ENCODE measurements around the gene TMEM63B. TPM values are rescaled to one million over a fixed set of nuclear protein-coding genes. Genes with fewer than 3 reads are reported as not detected.
"Not testable (repeated sequence)": the region's sequence is repeated elsewhere in the genome, so short reads cannot be mapped to it uniquely, and the experiment has no call there.

TMEM63B gene
- total RNA-seq, 1 experiment from 2014 or later: 22.6 TPM

DNA sequence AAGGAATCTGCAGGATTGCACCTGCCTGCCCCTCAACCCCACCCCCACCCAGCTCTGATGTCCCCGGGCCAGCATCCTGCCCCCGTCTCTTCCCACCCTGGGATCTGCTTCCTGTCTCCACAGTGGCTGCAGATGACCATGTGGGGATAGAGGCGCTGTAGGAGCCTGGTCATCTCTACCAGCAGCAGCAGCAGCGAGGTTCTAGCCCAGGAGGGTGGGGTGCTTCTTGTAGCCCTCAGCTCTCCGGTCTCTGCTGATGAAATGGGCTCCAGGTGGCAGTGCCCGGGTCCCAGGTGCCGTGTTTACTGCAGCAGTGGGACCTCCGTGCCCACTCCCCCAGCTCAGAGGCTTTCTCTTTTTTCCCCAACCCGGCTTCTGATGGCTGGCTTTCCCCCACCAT, 56.4 kb downstream of the TMEM63B start:
- intact Hi-C loops (cut with micrococcal nuclease): no loop called here
- Mint-ChIP-seq H3K27me3 (ENCODE audit: insufficient read depth, unreplicated experiment) (peaks cover 17% of the 10 kb centered on the region), H3K9me3 (ENCODE audit: unreplicated experiment) (no peaks in the 10 kb centered on the region), H3K27ac (ENCODE audit: low read depth, unreplicated experiment) (no peak overlapping the region), H3K4me1 (ENCODE audit: insufficient read depth, unreplicated experiment) (peaks cover 9% of the 10 kb centered on the region), H3K36me3 (ENCODE audit: insufficient read depth, unreplicated experiment) (no peaks in the 10 kb centered on the region), H3K4me3 (ENCODE audit: unreplicated experiment) (no peak overlapping the region)
- BruUV-seq (replicated peaks): no TSS peak
- DNase-seq (ENCODE audit: unreplicated experiment): no peak
- ChIA-PET CTCF (interaction anchor here (1.8 kb wide), 1 partner anchor 11 kb away, joined by 7 read pairs; no protein-coding TSS in a partner anchor), POLR2A (interaction anchor here (0.8 kb wide), 1 partner anchor 58 kb away, joined by 3 read pairs; no protein-coding TSS in a partner anchor)
- TF ChIP-seq, protein P1, sequence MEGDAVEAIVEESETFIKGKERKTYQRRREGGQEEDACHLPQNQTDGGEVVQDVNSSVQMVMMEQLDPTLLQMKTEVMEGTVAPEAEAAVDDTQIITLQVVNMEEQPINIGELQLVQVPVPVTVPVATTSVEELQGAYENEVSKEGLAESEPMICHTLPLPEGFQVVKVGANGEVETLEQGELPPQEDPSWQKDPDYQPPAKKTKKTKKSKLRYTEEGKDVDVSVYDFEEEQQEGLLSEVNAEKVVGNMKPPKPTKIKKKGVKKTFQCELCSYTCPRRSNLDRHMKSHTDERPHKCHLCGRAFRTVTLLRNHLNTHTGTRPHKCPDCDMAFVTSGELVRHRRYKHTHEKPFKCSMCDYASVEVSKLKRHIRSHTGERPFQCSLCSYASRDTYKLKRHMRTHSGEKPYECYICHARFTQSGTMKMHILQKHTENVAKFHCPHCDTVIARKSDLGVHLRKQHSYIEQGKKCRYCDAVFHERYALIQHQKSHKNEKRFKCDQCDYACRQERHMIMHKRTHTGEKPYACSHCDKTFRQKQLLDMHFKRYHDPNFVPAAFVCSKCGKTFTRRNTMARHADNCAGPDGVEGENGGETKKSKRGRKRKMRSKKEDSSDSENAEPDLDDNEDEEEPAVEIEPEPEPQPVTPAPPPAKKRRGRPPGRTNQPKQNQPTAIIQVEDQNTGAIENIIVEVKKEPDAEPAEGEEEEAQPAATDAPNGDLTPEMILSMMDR (IDR thresholded peaks at IDR 0.05; ENCODE audit: unreplicated experiment): no peak

DNA sequence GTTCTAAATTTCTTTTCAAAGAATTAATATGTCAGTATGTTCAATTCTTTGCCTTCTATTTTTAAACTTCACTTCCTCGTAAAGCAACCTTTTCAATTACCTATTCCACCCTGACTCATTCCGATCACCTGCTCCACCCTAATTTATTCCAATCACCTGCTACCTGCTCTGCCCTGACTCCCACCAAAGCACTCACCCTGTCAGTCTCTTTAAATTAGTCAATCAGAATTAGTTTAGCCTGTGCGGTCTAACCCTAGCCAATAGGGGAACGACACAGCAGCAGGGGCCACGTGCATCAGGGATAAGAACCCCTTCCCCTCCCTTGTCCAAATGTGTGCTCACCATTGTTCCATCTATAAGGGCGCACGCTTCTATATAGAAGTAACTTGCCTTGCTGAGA, 58.0 kb downstream of the TMEM63B start:
- H3K9me3 Mint-ChIP-seq (ENCODE audit: unreplicated experiment); BruUV-seq (replicated peaks); DNase-seq (ENCODE audit: unreplicated experiment); H3K27ac Mint-ChIP-seq (ENCODE audit: low read depth, unreplicated experiment); intact Hi-C loops (cut with micrococcal nuclease); H3K4me3 Mint-ChIP-seq (ENCODE audit: unreplicated experiment); H3K4me1 Mint-ChIP-seq (ENCODE audit: insufficient read depth, unreplicated experiment); H3K36me3 Mint-ChIP-seq (ENCODE audit: insufficient read depth, unreplicated experiment): not testable (repeated sequence)
- ChIA-PET CTCF (interaction anchor here (1.0 kb wide), 1 partner anchor 37 kb away, joined by 3 read pairs; no protein-coding TSS in a partner anchor), POLR2A (interaction anchor here (0.6 to 0.7 kb wide), 2 partner anchors 39 to 42 kb away, joined by 3 read pairs; no protein-coding TSS in a partner anchor)
- peaks cover 17% of the 10 kb centered on the region for H3K27me3 Mint-ChIP-seq (ENCODE audit: insufficient read depth, unreplicated experiment)

- intact Hi-C loops (cut with micrococcal nuclease): no loop called here
- POLR2A ChIA-PET: interaction anchor here (0.6 to 0.9 kb wide), 3 partner anchors 13 to 1597 kb away, joined by 3 to 4 read pairs (median 3); no protein-coding TSS in a partner anchor
- Mint-ChIP-seq H3K4me3 (ENCODE audit: unreplicated experiment) (no peak overlapping the region), H3K27ac (ENCODE audit: low read depth, unreplicated experiment) (no peak overlapping the region), H3K36me3 (ENCODE audit: insufficient read depth, unreplicated experiment) (no peaks in the 10 kb centered on the region), H3K4me1 (ENCODE audit: insufficient read depth, unreplicated experiment) (no peaks in the 10 kb centered on the region), H3K27me3 (ENCODE audit: insufficient read depth, unreplicated experiment) (peaks cover 17% of the 10 kb centered on the region), H3K9me3 (ENCODE audit: unreplicated experiment) (no peaks in the 10 kb centered on the region)
- TF ChIP-seq, protein P1 (IDR thresholded peaks at IDR 0.05; ENCODE audit: unreplicated experiment): no peak
- no peak for DNase-seq (ENCODE audit: unreplicated experiment)
- BruUV-seq (replicated peaks): no TSS peak
- CTCF ChIA-PET: interaction anchor here (0.8 to 1.0 kb wide), 2 partner anchors 13 to 37 kb away, joined by 3 to 5 read pairs; no protein-coding TSS in a partner anchor
Measured at GRCh38 chr6:44185953-44186634, 58.7 kb downstream of the TMEM63B start.

DNA sequence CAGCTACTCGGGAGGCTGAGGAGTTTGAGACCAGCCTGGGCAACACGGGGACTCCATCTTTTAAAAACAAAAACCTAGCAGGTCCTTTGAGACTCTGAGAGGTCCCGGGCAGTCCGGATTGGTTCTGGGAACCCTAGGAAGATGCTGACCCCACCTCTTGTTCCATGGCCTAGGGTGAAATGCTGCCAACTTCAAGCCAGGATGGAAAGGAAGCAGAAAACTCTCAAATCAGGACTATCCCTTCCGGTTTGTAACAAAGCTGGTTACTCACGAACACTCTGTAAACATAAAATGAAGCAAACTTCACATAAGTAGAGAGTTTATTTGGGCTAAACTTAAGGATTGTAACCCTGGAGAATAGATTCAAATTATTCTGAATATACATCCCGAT, 59.3 kb downstream of the TMEM63B start:
- BruUV-seq (replicated peaks): no TSS peak
- CTCF ChIA-PET: no interaction called here

More for the DNA sequence above, 59.3 kb downstream of the TMEM63B start:
- Mint-ChIP-seq H3K27ac (ENCODE audit: low read depth, unreplicated experiment) (no peak overlapping the region), H3K36me3 (ENCODE audit: insufficient read depth, unreplicated experiment) (no peaks in the 10 kb centered on the region), H3K9me3 (ENCODE audit: unreplicated experiment) (no peaks in the 10 kb centered on the region), H3K4me3 (ENCODE audit: unreplicated experiment) (no peak overlapping the region), H3K4me1 (ENCODE audit: insufficient read depth, unreplicated experiment) (no peaks in the 10 kb centered on the region), H3K27me3 (ENCODE audit: insufficient read depth, unreplicated experiment) (peaks cover 17% of the 10 kb centered on the region)
- DNase-seq (ENCODE audit: unreplicated experiment): no peak
- POLR2A ChIA-PET: interaction anchor here (0.7 to 0.9 kb wide), 2 partner anchors 12 to 1596 kb away, joined by 3 to 4 read pairs; no protein-coding TSS in a partner anchor
- TF ChIP-seq, protein P1 (IDR thresholded peaks at IDR 0.05; ENCODE audit: unreplicated experiment): no peak
- intact Hi-C loops (cut with micrococcal nuclease): no loop called here

Data from MCF 10A (cell line).